ENCODE results near the gene C3orf62. TPM values are rescaled to one million over a fixed set of nuclear protein-coding genes. Genes with fewer than 3 reads are reported as not detected.
"Not testable (repeated sequence)": the region's sequence is repeated elsewhere in the genome, so short reads cannot be mapped to it uniquely, and the experiment has no call there.

The C3orf62 gene
- total RNA-seq, 1 experiment from 2014 or later, result 2.1 TPM

DNA sequence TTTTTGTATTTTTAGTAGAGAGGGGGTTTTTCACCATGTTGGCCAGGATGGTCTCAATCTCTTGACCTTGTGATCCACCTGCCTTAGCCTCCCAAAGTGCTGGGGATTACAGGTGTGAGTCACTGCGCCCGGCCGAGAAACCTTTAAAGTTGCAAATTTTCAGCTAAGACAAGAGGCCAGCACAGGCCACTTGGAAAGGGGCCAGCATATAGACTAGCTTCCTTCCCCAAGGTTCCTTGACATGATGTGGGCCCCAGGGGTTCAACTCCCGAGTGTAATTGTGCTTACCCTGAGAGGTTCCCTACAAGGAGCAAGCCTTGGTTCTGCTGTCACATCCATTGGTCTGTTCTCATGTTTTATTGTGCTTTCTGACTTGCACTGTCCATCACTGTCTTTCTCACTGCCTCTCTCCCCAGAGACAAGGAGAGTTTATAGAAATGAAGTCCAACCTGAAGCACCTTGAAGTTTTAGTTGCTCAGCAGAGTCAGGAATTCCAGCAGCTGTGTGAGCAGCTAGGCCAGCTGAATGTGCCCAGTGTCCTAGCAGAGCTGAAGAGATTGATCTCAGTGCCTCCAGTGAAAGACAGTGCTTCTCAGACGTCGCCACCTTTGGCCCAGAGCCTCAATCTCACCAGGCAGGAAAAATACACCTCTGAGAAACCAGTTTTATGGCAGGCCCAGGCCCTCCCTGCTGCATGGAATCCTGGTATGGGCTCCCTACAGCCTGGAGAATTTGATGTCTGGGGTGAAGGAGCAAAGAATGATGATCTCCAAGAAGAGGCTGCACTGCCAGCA is 21.1 kb downstream of the C3orf62 start:
- Histone ChIP-seq H3K27ac (no peak overlapping the region), H3K4me3 (no peak overlapping the region), H3K27me3 (replicated peaks) (no peaks in the 10 kb centered on the region), H3K4me1 (replicated peaks) (no peaks in the 10 kb centered on the region), H3K9me3 (replicated peaks) (no peaks in the 10 kb centered on the region), H3K36me3 (no peaks in the 10 kb centered on the region)
- no peak for DNase-seq (ENCODE audit: low read depth in 1 of 2, low spot score in 2 of 2)

DNA sequence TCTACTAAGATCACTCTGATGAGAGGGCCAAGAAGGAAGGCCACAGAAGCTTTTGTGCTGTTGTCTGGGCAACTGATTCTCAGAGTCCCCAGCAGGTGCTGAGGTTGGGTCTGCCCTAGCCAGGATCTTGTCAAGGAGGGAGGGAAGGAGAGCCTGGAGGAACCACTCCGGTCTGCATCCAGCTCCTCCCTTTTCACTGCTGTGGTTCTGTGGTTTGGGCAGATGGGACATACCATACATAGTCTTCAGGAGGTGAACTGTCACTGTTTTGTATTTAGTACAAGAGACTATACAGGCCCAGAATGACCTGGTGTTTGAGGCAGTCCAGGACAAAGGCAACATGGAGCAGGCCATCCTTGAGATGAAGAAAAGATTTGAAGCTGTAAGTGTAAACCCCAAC is 21.9 kb downstream of the C3orf62 start:
- Histone ChIP-seq H3K4me1 (replicated peaks) (no peaks in the 10 kb centered on the region), H3K27me3 (replicated peaks) (no peaks in the 10 kb centered on the region), H3K4me3 (no peak overlapping the region), H3K36me3 (no peaks in the 10 kb centered on the region), H3K27ac (no peak overlapping the region), H3K9me3 (replicated peaks) (no peaks in the 10 kb centered on the region)
- DNase-seq (ENCODE audit: low read depth in 1 of 2, low spot score in 2 of 2), result no peak

DNA sequence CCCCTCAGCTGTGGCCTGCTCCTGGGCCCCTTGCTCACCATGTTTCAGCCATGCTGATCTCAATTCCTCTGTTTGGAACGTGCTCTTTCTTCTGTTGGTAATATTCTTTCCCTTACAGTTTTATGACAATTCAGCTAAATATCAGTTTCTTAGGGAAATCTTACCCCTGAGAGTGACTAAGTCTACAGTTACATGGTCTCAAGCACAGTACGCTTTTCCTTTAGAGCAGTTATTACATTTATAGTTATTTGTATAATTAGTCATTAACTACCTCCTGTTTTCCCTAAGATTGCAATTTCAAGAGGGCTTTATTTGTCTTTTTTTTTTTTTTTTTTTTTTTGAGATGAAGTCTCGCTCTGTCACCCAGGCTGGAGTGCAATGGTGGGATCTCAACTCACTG is 23.5 kb downstream of the C3orf62 start:
- no peaks in the 10 kb centered on the region for H3K36me3 ChIP-seq
- no peak overlapping the region for H3K4me3 ChIP-seq
- no peaks in the 10 kb centered on the region for H3K27me3 ChIP-seq (replicated peaks)
- peaks cover 2% of the 10 kb centered on the region; the same call in 1 of the 2 replicates for H3K4me1 ChIP-seq (replicated peaks)
- no peaks in the 10 kb centered on the region for H3K9me3 ChIP-seq (replicated peaks)
- H3K27ac ChIP-seq, result no peak overlapping the region
- no peak for DNase-seq (ENCODE audit: low read depth in 1 of 2, low spot score in 2 of 2)

DNA sequence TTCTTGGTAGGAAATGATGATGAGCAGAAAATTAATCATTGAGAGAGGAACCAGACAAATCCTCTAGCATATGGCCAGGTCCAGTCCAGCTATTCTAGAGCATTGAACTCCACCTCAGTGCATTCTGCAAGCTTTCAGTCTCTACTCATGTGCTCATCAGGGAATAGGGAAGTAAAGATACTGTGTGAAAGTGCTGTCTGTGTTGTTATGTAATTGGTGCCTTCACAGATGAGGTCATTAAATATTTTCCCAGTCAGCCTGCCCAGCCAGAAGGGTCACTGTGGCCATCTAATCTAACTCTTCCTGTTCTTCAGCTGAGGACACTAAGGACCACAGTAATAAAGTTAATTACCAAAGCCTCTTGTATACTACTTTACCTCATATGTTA is 28.2 kb downstream of the C3orf62 start:
- H3K4me1 ChIP-seq (replicated peaks), result peaks cover 7% of the 10 kb centered on the region; the same call in 1 of the 2 replicates
- H3K27me3 ChIP-seq (replicated peaks), result no peaks in the 10 kb centered on the region
- no peaks in the 10 kb centered on the region for H3K36me3 ChIP-seq
- no peak overlapping the region for H3K4me3 ChIP-seq
- H3K9me3 ChIP-seq (replicated peaks), result no peaks in the 10 kb centered on the region
- no peak overlapping the region for H3K27ac ChIP-seq
- DNase-seq (ENCODE audit: low read depth in 1 of 2, low spot score in 2 of 2), result no peak

DNA sequence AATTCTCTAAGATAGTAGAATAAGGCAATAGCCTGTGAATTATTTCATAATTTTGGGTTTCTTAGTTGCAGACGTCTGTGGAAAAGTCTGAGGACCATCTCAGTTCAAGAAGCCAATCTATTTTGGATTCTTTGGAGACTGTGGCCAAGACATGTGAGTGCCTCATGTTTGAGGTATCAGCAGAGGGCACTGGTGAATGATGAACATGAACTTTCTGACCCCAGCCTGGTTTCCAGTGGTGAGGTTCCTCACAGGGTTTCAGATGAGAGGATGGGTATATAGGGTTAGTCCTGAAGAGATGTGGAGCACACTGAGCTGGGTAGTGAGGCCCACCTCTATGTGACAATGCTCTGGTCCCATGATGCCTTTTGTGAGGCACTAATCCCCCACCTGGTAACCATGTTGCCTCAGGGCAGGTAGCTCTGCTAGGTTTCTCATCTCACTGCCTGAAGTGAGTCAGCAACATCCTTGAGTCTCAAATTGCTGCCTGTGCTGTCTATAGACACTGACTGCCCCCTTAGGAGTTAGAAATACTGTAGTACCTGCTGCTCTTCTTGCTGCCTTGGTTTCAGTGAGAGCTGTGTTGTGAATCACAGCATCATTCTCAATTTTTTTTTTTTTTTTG is 32.3 kb downstream of the C3orf62 start:
- Histone ChIP-seq H3K36me3 (no peaks in the 10 kb centered on the region), H3K4me3 (no peak overlapping the region), H3K27me3 (replicated peaks) (no peaks in the 10 kb centered on the region), H3K27ac (no peak overlapping the region), H3K4me1 (replicated peaks) (peaks cover 7% of the 10 kb centered on the region; the same call in 1 of the 2 replicates), H3K9me3 (replicated peaks) (no peaks in the 10 kb centered on the region)
- no peak for DNase-seq (ENCODE audit: low read depth in 1 of 2, low spot score in 2 of 2)

DNA sequence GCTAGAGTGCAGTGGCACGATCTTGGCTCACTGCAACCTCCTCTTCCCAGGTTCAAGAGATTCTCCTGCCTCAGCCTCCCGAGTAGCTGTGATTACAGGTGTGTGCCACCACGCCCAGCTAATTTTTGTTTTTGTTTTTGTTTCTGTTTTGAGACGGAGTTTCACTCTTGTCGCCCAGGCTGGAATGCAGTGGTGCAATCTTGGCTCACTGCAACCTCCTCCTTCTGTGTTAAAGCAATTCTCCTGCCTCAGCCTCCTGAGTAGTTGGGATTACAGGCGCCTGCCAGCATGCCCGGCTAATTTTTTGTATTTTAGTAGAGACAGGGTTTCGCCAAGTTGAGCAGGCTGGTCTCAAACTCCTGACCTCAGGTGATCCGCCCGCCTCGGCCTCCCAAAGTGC is 36.9 kb downstream of the C3orf62 start:
- not testable (repeated sequence) for DNase-seq (ENCODE audit: low read depth in 1 of 2, low spot score in 2 of 2); H3K4me3 ChIP-seq; H3K27me3 ChIP-seq (replicated peaks); H3K9me3 ChIP-seq (replicated peaks); H3K4me1 ChIP-seq (replicated peaks); H3K36me3 ChIP-seq; H3K27ac ChIP-seq

DNA sequence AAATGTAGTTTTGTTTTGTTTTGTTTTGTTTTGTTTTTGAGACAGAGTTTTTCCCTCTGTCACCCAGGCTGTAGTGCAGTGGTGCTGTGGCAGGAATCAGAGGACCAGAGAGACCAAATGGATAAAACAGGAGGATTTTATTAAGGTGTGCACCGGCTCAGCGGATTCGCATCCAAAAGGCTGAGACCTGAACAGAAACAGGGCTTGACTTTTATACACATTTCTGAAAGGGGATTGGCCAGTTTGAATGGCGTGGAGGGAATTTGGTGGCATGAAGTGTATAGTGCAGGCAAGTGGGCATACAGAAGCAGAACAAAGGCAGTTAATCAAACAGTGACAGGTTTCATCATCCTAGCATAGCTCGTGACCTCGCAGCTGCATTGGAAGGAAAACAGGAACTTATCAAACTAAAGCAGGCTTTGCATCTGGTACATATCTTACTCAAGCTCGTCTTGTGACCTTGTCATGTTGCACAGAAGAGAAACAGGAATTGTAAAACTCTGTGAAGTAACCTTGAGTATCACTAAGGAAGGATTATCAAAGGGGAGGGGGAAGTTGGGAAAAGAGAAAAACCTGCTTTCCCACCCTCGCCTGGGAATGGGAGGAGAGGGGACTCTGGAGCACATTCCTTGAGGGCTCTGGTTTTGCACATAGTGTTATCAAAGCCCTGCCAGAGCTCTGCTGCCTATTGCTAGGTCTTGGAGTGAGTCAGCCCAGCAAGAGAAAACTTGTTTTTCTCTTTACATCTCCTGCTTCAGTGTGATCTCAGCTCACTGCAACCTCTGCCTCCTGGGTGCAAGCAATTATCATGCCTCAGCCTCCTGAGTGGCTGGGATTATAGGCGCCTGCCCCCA is 38.5 kb downstream of the C3orf62 start:
- H3K9me3 ChIP-seq (replicated peaks), result peaks cover 8% of the 10 kb centered on the region
- no peaks in the 10 kb centered on the region for H3K36me3 ChIP-seq
- no peak overlapping the region for H3K4me3 ChIP-seq
- no peak overlapping the region for H3K27ac ChIP-seq
- no peaks in the 10 kb centered on the region for H3K27me3 ChIP-seq (replicated peaks)
- no peak for DNase-seq (ENCODE audit: low read depth in 1 of 2, low spot score in 2 of 2)
- H3K4me1 ChIP-seq (replicated peaks), result no peaks in the 10 kb centered on the region

DNA sequence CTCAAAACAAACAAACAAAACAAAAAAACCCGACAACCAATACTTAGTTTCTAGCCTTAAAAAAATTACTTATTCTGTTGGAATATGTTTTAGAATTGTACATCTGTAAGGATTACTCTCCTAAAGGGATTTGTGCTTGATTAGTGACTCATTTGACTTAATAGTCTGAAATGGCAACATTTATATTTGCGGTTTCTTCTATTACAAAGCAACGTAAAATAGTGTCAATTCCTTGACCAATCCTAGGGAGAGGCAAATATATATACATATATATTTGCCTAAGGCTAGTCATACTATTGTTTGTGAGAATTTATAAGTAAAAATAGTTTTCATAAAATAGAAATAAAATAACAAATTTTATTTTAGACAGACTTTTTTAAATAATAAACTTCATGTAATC is 39.7 kb downstream of the C3orf62 start:
- no peaks in the 10 kb centered on the region for H3K4me1 ChIP-seq (replicated peaks)
- H3K4me3 ChIP-seq, result no peak overlapping the region
- H3K27me3 ChIP-seq (replicated peaks), result no peaks in the 10 kb centered on the region
- no peak for DNase-seq (ENCODE audit: low read depth in 1 of 2, low spot score in 2 of 2)
- H3K9me3 ChIP-seq (replicated peaks), result peaks cover 8% of the 10 kb centered on the region
- no peaks in the 10 kb centered on the region for H3K36me3 ChIP-seq
- H3K27ac ChIP-seq, result no peak overlapping the region

DNA sequence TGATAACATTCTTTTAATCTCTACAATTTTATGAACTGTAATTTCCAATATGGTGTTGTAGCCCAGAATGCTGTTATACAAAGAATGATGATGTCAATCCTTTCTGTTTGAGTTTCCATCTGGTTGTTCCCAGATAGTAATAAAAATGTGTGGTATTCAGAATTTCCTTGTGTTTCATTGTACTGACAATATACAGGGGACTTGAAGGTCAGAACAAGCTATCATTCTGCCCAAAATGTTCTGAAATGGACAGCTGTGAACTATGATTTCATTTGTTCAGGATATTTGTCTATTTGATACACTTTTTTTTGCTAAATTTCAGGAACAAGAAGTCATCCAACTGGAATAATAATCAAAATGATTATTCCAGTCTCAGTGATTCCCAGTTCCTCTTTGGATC is 40.8 kb downstream of the C3orf62 start:
- Histone ChIP-seq H3K36me3 (no peaks in the 10 kb centered on the region), H3K4me3 (no peak overlapping the region), H3K27ac (no peak overlapping the region), H3K27me3 (replicated peaks) (no peaks in the 10 kb centered on the region), H3K4me1 (replicated peaks) (no peaks in the 10 kb centered on the region), H3K9me3 (replicated peaks) (peaks cover 8% of the 10 kb centered on the region)
- DNase-seq (ENCODE audit: low read depth in 1 of 2, low spot score in 2 of 2), result no peak

DNA sequence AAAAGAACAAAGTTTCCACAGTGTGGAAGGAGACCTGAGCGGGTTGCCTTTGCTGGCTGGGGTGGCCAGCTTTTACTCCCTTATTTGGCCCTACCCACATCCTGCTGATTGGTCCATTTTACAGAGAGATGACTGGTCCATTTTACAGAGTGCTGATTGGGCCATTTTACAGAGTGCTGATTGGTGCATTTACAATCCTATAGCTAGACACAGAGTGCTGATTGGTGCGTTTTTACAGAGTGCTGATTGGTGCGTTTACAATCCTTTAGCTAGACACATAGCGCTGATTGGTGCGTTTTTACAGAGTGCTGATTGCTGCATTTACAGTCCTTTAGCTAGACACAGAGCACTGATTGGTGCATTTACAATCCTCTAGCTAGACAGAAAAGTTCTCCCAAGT is 48.2 kb downstream of the C3orf62 start:
- not testable (repeated sequence) for H3K27me3 ChIP-seq (replicated peaks); H3K4me1 ChIP-seq (replicated peaks); DNase-seq (ENCODE audit: low read depth in 1 of 2, low spot score in 2 of 2); H3K36me3 ChIP-seq; H3K27ac ChIP-seq; H3K4me3 ChIP-seq; H3K9me3 ChIP-seq (replicated peaks)

DNA sequence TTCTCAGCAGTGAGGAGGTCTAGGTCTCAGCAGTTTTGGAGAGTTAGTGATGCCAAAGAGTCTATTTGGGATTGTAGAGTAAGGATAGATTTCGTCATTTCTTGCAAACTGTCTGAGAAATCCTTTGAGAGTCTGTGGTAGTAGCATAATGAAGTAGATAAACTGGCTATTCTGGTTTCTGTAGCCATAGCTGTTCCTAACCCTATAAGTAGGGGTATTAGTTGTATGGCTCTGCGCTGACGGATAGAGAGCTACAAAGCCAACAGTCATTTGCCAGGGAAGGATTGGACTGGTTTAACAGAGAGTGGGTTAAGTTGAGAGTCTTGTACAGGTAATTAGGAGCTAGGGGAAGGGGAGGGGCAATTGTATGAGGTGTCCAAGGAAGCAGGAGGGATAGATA is 55.0 kb downstream of the C3orf62 start:
- Histone ChIP-seq H3K4me1 (replicated peaks) (peaks cover 12% of the 10 kb centered on the region), H3K4me3 (no peak overlapping the region), H3K36me3 (no peaks in the 10 kb centered on the region), H3K9me3 (replicated peaks) (no peaks in the 10 kb centered on the region), H3K27ac (no peak overlapping the region), H3K27me3 (replicated peaks) (no peaks in the 10 kb centered on the region)
- no peak for DNase-seq (ENCODE audit: low read depth in 1 of 2, low spot score in 2 of 2)

DNA sequence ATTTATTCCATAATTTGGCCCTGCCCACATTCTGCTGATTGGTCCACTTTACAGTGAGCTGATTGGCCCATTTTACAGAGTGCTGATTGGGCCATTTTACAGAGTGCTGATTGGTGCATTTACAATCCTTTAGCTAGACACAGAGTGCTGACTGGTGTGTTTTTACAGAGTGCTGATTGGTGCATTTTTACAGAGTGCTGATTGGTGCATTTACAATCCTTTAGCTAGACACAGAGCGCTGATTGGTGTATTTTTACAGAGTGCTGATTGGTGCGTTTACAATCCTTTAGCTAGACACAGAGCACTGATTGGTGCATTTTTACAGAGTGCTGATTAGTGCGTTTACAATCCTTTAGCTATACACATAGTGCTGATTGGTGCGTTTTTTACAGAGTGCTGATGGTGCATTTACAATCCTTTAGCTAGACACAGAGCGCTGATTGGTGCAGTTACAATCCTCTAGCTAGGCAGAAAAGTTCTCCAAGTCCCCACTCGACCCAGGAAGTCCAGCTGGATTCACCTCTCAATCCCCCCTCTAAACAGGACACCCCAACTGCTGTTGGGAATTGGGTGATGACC is 56.0 kb downstream of the C3orf62 start:
- H3K27me3 ChIP-seq (replicated peaks); H3K27ac ChIP-seq; DNase-seq (ENCODE audit: low read depth in 1 of 2, low spot score in 2 of 2): not testable (repeated sequence)

DNA sequence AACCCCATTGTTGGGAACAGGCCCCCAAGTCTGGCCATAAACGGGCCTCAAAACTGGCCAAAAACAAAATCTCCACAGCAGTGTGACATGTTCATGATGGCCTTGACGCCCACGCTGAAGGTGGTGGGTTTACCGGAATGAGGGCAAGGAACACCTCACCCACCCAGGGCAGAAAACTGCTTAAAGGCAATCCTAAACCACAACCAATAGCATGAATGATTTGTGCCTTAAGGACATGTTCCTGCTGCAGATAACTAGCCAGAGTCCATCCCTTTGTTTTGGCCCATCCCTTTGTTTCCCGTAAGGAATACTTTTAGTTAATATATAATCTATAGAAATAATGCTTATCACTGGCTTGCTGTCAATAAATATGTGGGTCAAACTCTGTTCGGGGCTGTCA is 57.9 kb downstream of the C3orf62 start:
- Histone ChIP-seq H3K4me3 (no peak overlapping the region), H3K4me1 (replicated peaks) (peaks cover 12% of the 10 kb centered on the region), H3K27ac (no peak overlapping the region), H3K9me3 (replicated peaks) (0 out of 2 replicates have a peak, but pooled peaks cover 1% of the 10 kb centered on the region), H3K27me3 (replicated peaks) (no peaks in the 10 kb centered on the region), H3K36me3 (no peaks in the 10 kb centered on the region; the same call in 1 of the 2 replicates)
- no peak for DNase-seq (ENCODE audit: low read depth in 1 of 2, low spot score in 2 of 2)

More for the DNA sequence above, 56.0 kb downstream of the C3orf62 start:
- not testable (repeated sequence) for H3K36me3 ChIP-seq; H3K9me3 ChIP-seq (replicated peaks); H3K4me3 ChIP-seq
- peaks cover 12% of the 10 kb centered on the region for H3K4me1 ChIP-seq (replicated peaks)

Data from SJSA1 (cell line).